ENCODE results near the gene PRDM15. TPM values are rescaled to one million over a fixed set of nuclear protein-coding genes. Genes with fewer than 3 reads are reported as not detected.

The PRDM15 gene
- total RNA-seq, 2 experiments from 2014 or later = 19.7 to 30.2 TPM

DNA sequence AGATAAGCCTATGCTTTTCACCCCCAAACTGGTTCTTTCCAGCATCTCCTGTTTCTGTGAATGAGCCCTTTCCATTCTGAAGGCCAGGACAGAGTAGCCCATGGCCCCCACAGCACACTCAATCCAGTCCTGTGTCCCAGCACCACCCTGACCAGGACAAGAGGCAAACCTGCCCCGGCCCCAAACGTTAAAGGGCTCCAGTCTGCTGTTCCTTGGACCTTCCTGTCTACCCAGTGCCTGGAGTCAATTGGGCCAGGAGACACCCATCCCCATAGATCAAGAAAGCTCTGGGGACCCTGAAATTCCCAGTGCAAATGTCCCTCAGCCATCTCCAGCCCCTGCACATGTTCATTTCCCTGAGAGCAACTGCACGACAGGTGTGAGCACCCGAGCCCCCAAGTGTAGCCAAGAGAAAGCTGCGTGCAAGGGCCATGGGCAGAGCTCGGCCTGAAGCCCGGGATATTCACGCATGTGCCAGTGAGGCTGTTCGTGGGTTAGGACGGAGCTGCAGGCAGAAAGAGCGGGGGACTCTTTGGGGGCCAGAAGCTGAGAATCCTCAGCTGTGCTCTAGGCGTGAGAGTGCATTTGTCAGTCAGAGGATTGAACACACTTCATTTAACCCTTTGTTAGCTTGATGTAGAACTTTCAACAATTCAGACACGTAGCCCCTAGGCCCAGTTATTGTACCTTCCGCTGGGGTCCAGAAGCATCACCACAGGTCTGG lies 108.1 kb downstream of the PRDM15 start:
- H3K4me3 ChIP-seq (ENCODE audit: low read depth, low read length, poor library complexity, severe bottlenecking) = no peak overlapping the region
- H2AFZ ChIP-seq (ENCODE audit: low read length) = no peak overlapping the region
- H3K9me3 ChIP-seq (ENCODE audit: low read length) = no peaks in the 10 kb centered on the region
- peaks cover 26% of the 10 kb centered on the region for H3K4me1 ChIP-seq (ENCODE audit: insufficient read depth, low read length, poor library complexity, severe bottlenecking)
- TF ChIP-seq, protein P1, sequence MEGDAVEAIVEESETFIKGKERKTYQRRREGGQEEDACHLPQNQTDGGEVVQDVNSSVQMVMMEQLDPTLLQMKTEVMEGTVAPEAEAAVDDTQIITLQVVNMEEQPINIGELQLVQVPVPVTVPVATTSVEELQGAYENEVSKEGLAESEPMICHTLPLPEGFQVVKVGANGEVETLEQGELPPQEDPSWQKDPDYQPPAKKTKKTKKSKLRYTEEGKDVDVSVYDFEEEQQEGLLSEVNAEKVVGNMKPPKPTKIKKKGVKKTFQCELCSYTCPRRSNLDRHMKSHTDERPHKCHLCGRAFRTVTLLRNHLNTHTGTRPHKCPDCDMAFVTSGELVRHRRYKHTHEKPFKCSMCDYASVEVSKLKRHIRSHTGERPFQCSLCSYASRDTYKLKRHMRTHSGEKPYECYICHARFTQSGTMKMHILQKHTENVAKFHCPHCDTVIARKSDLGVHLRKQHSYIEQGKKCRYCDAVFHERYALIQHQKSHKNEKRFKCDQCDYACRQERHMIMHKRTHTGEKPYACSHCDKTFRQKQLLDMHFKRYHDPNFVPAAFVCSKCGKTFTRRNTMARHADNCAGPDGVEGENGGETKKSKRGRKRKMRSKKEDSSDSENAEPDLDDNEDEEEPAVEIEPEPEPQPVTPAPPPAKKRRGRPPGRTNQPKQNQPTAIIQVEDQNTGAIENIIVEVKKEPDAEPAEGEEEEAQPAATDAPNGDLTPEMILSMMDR (conservative IDR thresholded peaks at IDR 0.05; ENCODE audit: low read length) = no peak
- no peak for TF ChIP-seq EZH2phosphoT487 (IDR thresholded peaks at IDR 0.05; ENCODE audit: borderline replicate concordance, low read depth, low read length)
- intact Hi-C loops (cut with micrococcal nuclease; ENCODE audit: unreplicated experiment) = no loop called here
- no peaks in the 10 kb centered on the region for H3K9me2 ChIP-seq (ENCODE audit: insufficient read depth, low read length)
- CTCF ChIA-PET (ENCODE audit: unreplicated experiment) = no interaction called here
- no peaks in the 10 kb centered on the region for H4K20me1 ChIP-seq (ENCODE audit: insufficient read depth, low read length)
- H3K36me3 ChIP-seq (ENCODE audit: insufficient read depth, low read length) = no peaks in the 10 kb centered on the region
- DNase-seq (ENCODE audit: low spot score) = no peak
- H3K79me2 ChIP-seq (ENCODE audit: insufficient read depth, low read depth, low read length) = no peaks in the 10 kb centered on the region
- POLR2A ChIA-PET = no interaction called here
- H3K27ac ChIP-seq (ENCODE audit: low read depth, low read length, poor library complexity, severe bottlenecking) = no peak overlapping the region
- BruUV-seq (replicated peaks) = no TSS peak
- no peak overlapping the region for H3K4me2 ChIP-seq (ENCODE audit: low read length)

DNA sequence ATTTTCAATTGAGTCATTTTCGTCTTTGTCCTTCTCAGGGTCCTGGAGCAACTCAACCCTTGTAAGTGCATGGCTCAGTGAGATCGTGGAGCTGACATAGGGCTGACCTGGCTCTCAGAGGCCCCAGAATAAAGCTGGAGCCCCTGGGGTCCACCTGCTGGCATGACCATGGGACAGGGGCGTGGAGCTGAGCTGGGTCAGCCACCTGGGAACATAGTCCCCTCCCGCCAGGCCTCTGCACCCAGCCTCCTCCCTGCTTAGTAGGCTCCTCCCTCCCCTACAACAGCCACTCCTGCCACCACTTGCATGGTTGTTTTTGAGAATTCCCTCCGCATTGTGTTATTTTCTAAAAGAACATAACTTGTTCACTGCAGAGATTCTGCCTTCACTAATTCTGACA lies 109.2 kb downstream of the PRDM15 start:
- H2AFZ ChIP-seq (ENCODE audit: low read length) = no peak overlapping the region
- H3K9me3 ChIP-seq (ENCODE audit: low read length) = no peaks in the 10 kb centered on the region
- no peaks in the 10 kb centered on the region for H3K79me2 ChIP-seq (ENCODE audit: insufficient read depth, low read depth, low read length)
- H3K4me3 ChIP-seq (ENCODE audit: low read depth, low read length, poor library complexity, severe bottlenecking) = no peak overlapping the region
- DNase-seq (ENCODE audit: low spot score) = no peak
- intact Hi-C loops (cut with micrococcal nuclease; ENCODE audit: unreplicated experiment) = no loop called here
- ChIA-PET CTCF (ENCODE audit: unreplicated experiment) (no interaction called here), POLR2A (no interaction called here)
- no TSS peak for BruUV-seq (replicated peaks)
- H3K4me2 ChIP-seq (ENCODE audit: low read length) = no peak overlapping the region
- TF ChIP-seq, protein P1 (conservative IDR thresholded peaks at IDR 0.05; ENCODE audit: low read length) = no peak
- no peak for TF ChIP-seq EZH2phosphoT487 (IDR thresholded peaks at IDR 0.05; ENCODE audit: borderline replicate concordance, low read depth, low read length)
- no peaks in the 10 kb centered on the region for H3K36me3 ChIP-seq (ENCODE audit: insufficient read depth, low read length)
- H3K9me2 ChIP-seq (ENCODE audit: insufficient read depth, low read length) = no peaks in the 10 kb centered on the region
- H3K27ac ChIP-seq (ENCODE audit: low read depth, low read length, poor library complexity, severe bottlenecking) = no peak overlapping the region
- H4K20me1 ChIP-seq (ENCODE audit: insufficient read depth, low read length) = no peaks in the 10 kb centered on the region
- H3K4me1 ChIP-seq (ENCODE audit: insufficient read depth, low read length, poor library complexity, severe bottlenecking) = peaks cover 26% of the 10 kb centered on the region

DNA sequence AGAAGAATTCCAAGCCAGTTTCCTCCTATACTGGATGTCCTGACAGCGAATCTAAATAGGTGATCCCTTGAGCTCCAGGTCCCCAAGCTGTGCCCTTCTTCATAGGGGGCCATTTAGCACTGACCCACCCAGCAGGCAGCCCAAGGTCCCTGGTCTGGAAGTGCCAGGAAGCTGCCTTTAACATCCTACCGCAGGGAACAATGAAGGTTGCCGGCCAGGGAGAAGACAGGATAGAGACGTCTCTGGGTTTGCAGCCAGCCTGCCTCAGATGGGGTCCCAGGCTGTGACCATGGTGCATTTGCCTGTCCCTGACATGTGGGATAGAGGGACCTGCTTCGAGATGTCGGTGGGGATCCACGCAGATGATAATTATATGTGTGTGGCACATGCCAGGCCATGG lies 109.6 kb downstream of the PRDM15 start:
- CTCF ChIA-PET (ENCODE audit: unreplicated experiment) = no interaction called here
- H3K4me2 ChIP-seq (ENCODE audit: low read length) = no peak overlapping the region
- no peak overlapping the region for H2AFZ ChIP-seq (ENCODE audit: low read length)
- no peaks in the 10 kb centered on the region for H3K9me3 ChIP-seq (ENCODE audit: low read length)
- H3K79me2 ChIP-seq (ENCODE audit: insufficient read depth, low read depth, low read length) = no peaks in the 10 kb centered on the region
- no peaks in the 10 kb centered on the region for H3K36me3 ChIP-seq (ENCODE audit: insufficient read depth, low read length)
- intact Hi-C loops (cut with micrococcal nuclease; ENCODE audit: unreplicated experiment) = no loop called here
- no peak overlapping the region for H3K4me3 ChIP-seq (ENCODE audit: low read depth, low read length, poor library complexity, severe bottlenecking)
- H3K27ac ChIP-seq (ENCODE audit: low read depth, low read length, poor library complexity, severe bottlenecking) = no peak overlapping the region
- peaks cover 26% of the 10 kb centered on the region for H3K4me1 ChIP-seq (ENCODE audit: insufficient read depth, low read length, poor library complexity, severe bottlenecking)
- no TSS peak for BruUV-seq (replicated peaks)
- POLR2A ChIA-PET = no interaction called here
- no peak for DNase-seq (ENCODE audit: low spot score)
- H4K20me1 ChIP-seq (ENCODE audit: insufficient read depth, low read length) = no peaks in the 10 kb centered on the region
- no peak for TF ChIP-seq EZH2phosphoT487 (IDR thresholded peaks at IDR 0.05; ENCODE audit: borderline replicate concordance, low read depth, low read length)
- H3K9me2 ChIP-seq (ENCODE audit: insufficient read depth, low read length) = no peaks in the 10 kb centered on the region
